SHP77 (cell line): ENCODE data around the gene RHOB.
"Not testable (repeated sequence)": the region's sequence is repeated elsewhere in the genome, so short reads cannot be mapped to it uniquely, and the experiment has no call there.

Source experiments
- DNase-seq, 2 experiments: peaks; one replicate each; lab custom pipeline; 2025; lab: John Stamatoyannopoulos, UW

RHOB gene

DNA sequence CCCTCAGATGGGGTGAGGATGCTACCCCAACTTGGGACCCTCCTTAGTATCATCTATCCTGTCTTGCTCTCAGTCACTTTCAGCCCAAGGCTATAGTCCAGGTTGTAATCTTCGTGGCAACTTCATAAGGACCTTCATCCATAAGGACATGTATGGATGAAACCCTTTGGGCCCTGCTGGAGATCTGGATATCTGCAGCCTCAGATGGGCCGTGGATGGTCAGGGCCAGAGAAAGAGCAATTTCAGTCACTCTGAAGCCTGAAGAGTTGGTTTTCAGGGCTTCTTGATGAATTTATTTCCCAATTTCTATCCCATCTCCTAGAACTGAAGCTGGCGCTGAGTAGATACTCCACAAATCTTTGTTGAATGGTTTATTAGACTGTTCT is 28.7 kb downstream of the RHOB start:
- no peak for DNase-seq

DNA sequence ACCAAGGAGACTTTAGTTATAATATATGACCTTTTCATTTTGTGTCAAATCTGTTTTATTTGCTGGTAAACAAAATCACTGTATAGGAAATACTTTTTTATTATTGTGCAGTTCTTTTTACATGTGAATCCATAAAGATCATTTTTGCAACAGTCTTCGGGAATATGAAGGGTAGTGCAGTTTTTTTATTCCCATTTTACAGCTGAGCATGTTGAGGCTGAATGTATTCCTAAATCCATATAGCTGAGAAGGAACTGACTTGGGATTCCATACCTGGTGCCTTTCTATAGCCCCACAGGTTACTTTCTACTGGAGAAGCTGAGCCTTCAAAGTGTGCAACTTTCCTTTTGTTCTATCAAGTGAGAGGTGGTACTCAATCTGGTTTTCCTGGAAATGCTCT is 29.6 kb downstream of the RHOB start:
- no peak for DNase-seq

DNA sequence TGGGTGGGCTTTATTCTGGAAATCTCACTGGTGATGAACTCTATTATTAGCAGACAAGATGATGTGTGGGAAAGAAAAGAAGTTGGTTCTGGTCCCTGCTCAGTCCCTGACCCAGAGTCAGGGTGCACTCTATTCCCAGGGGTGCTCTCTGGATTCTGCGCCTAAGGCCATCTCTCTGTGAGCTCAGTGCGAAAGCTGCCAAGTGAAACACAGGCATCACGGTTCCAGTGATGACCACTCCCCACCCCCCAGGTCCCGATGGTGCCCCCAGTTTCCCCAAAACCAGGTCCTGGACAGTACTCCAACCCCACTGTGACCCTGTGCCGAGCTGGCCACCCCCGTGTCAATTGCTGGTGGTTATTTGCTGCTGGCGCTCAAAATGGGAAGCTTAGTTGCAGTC is 30.1 kb downstream of the RHOB start:
- DNase-seq = no peak

DNA sequence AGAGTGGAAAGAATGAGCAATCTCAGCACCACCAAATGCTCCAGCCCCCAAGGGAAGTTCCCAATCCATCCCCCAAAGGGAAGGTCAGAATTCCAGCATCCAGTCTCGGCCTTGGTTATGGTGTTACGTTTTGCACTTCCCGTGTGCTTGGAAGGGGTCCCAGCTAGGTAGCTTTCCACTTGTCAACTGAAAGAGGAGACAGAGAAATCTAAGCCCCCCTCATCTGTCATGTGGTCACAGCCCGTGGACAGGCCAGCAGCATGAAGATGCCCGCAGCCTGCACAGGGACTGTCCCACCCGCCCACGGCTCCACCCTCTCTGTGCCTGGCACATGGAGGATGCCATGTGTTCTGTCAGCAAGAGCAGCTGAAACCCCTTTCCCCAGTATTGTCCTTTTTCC is 32.1 kb downstream of the RHOB start:
- DNase-seq = no peak

DNA sequence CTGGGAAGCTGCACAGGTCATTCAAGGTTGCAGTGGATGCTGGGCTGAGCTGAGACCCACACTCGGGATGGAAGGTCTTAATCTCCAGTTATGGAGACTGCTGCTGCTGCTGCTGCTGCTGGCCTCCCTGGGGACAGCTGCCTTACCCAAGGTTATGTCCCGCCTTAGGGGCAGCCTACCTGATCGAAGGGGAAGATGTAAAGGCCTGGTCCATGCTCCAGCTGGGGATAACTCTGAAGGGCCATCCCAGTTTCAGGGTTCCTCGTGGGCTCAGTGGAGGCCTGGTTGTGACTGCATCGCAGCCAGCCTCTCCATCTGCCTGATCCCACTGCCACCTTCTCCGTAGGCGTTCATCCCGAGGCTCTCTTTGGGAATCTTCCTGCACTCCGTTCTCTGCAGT is 33.0 kb downstream of the RHOB start:
- no peak for DNase-seq

DNA sequence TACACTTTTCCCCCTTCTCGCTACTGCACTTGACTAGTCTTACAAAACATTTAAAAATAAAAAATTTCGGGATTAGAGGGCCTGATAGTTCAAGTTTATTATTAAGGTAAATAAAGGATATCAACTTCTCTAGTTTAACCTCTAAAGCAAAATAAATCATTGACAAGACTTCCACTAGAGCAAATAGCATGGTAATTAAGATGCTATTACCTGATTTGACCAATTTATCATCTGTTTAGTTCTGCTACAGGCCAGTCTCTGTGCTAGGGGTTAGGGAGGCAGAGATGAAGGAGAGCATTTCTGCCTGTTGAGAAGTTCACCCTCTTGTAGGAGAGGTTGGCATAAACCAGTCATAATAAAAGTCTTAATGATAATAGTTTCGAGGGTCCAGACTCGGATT is 34.0 kb downstream of the RHOB start:
- no peak for DNase-seq

DNA sequence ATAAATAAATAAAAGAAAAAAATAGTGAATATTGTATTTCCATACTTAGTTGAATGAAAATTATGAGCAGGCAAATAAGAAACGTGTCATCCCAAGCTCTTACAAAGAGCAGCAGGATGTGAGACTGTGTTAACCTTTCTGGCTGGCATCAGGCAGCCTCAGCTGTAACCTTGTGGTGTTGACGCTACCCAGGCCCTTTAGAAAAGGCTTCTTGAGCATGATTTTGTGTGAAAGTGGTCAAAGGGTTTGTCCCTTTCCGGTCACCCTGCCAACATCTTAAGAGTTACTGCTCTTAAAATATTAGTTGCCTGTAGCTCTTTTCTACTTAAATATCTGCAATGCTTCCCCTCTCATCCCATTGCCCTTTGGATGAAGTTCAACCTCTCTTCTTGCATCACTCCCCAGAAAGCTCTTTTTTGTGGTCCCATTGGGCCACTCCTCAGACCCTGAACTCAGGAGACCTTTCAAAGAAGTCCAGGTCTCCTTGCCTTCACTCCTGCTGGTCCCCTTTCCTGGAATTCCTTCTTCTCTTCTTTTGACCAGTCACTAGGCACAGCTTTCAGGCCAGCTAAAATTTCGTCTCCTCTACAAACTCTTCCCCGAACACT is 35.0 kb downstream of the RHOB start:
- no peak for DNase-seq

DNA sequence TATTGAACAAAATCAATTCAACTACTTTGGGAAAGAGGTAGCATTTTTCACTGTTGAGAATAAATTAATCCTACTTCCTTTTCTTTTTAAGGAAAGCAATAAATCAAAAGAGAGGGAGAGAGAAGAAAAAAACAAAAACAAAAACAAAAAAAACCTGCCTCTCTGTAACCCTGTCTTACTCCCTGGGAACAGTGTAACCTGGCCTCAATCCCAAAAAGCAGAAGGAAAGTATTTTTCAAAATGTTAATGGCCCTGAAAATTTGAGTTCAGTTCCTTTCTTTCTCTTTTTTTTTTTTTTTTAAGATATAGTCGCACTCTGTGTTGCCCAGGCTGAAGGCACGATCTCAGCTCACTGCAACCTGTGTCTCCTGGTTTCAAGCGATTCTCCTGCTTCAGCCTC is 35.9 kb downstream of the RHOB start:
- no peak for DNase-seq

DNA sequence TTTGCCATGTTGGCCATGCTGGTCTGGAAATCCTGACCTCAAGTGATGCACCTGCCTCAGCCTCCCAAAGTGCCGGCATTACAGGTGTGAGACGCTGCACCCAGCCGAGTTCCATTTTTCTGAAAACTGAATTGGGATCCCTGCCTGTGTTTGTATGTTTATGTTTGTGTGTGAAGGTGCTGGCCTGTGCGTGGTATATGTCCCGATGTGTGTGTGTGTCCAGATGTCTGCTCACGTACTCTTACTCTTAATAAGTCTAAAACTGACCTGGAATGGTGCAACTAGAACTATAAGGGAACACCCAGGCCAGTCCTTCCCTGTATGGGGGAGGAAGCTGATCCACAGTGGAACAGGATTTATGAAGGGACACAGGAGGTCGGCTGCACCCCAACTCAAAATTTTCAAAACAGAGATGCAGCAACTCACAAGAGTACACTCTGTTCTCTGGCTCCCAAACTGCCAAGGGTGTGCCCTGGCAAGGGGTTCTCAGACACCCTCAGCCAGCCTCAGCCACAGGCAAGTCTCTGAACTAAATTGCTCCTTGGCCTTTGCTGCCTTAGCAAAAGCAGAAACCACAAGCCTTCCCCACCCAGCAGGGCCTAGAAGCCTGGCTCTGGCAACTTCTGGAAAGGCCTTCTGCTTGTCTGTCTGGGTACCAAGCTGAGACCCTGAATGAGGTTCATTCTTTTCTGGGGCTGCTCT is 36.5 kb downstream of the RHOB start:
- no peak for DNase-seq

DNA sequence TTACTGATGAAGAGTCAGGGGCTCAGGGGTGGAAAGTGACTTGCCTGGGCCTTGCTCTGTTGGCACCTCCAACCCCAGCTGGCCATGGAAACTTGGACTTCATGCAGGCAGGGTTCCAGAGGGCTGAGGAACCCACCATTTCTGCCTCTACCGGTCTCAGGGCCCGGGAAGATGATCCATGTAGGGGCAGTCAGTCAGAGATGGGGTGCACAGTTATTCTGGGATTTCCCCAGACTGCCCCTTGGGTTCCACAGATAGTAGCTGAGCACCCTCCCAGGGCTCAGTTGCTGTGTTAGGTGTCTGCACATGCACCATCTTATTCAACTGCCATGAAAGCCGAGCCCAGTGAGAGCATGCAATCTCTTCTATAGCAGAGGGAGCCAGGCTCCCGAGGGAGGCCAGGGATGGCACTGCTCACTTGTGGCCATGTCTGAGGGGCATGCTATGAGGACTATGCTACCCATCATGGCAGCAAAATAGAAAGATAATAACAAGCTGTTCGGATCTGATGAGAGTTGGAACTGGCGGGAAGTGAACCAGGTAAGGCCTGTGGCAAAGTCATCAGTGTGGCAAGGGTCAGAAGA is 37.3 kb downstream of the RHOB start:
- DNase-seq = no peak

DNA sequence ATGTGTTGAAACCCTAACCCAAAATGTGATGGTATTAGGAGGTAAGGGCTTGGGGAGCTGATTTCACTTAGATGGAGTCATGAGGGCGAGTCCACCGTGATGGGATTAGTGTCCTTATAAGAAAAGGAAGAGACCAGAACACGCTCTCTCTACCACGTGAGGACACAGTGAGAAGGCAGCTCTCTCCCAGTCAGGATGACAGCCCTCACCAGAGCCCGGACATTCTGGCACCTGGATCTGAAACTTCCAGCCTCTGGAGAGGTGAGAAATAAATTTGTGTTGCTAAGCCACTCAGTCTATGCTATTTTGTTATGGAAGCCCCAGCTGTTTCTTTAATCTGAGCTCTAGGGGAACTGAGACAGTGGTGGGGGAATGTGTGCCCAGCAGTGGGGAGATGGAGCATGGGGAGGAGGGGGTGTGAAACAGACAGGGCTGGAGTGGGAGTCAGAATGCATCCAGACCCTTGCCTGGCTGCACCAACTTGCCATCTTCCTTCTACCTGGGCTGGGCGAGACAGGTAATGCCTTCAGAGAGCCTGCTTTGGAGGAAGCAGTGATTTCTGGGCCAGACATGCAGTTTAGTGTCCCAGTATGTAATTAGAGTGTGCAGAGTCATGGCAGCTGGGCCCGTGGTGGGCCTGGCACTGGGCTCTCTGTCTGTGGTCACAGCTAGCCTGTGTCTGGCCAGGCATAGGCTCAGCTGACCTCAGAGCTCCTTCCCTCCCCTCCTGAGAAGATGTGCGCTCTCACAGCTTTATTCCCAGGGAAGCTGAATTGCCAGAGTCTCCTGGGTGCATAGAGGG is 38.1 kb downstream of the RHOB start:
- no peak for DNase-seq

DNA sequence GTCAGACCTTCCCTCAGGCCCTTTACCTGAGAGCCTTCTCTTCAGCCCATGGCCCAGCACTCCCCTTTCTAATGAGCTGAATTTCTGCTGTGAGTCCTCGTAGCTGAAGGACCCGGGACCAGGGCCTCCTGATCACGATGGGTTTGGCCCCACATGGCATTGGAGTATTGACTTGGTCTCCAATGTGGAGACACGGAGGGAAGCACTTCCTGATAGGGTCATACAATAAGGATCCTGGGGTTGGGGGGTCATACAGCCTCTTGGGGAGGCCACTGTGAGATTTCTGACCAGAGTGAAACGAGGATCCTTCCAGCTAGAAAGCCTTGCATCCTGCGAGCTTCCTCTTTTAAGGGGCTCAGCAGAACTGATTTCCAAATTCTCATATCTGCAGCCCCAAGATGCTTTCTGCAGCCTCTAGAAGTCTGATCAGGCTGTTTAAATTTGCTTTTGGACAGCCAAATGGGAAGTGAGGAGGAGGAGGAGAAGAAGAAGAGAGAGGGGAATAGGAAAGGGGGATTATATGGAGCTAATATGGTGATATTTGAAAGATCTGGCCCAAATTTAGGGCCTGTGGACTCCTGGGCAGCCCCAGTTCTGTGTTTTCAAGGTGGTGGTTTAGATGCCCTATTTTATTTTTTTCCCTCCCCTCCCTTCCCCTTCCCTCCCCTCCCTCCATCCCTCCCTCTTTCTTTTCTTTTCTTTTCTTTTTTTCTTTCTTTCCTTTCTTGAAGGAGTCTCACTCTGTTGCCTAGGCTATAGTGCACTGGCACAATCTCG is 38.9 kb downstream of the RHOB start:
- no peak for DNase-seq

DNA sequence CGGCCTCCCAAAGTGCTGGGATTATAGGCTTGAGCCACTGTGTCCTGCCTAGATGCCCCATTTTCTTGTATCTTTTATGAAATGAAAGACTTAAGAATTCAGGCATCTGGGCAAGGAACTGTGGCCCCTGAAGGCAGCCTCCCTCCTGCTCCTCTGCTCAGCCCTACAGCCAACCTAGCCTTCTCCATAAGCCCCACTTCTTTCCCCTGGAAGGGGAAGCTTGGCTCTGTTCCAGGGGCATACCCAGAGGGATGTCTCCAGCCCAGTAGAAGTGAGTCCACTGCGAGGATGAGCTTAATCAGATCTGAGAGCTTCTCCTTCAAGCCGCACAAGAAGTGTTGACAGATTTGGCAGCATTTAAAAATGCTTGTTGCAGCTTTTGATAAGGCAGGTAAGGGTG is 39.7 kb downstream of the RHOB start:
- no peak for DNase-seq

DNA sequence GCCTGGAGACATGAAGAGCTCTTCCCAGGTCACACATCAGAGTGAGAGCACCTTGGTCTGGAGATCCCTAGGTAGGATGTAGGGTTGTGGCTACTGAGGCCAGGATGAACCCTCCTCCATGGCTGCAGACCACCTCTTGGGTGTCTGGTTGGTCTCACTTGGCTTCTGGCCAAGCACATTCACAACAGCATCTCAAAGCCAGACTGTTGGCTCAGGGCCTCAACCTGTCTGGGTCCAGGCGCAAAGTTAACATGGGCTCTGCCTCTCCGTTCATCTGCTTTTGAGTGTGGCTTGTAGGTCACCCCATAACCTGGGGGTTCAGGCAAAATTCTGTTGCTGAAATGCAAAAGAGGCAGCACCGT is 40.1 kb downstream of the RHOB start:
- no peak for DNase-seq

DNA sequence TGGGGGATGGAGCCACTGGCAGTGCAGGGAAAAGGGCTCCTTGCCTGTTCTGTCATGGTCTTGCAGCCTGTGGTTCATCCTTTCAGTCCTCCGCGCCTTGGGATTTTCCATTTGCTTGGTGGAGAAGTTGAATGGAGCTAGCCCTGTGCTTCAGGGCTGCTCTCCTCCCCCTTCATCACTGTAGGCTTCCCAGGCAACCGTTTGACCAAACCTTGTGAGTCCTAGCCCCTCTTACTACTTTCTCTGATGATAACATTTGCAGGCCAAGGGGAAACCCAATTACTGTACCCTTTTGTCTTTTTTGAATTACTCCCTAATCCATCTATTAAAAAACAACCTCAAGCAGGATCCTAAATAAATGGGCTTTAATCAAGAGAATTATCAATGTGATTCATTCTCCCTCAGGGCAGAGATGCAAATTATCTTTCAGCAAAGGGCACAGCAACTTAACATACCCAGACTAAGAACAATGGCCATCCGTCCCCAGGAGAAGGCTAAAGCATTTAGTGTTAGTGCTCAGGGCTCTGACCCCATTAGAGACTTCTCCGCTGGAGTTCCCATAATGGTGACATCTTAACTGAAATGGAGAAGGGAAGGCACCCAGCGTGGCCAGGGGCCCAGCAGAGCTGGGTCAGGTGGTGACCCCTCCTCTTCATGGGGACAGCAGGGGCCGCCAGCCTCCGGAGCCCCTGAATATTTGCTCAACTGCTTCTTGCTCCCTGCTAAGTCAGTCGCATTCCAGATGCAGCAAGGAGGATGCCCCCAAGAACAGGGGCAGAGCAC is 40.7 kb downstream of the RHOB start:
- no peak for DNase-seq

DNA sequence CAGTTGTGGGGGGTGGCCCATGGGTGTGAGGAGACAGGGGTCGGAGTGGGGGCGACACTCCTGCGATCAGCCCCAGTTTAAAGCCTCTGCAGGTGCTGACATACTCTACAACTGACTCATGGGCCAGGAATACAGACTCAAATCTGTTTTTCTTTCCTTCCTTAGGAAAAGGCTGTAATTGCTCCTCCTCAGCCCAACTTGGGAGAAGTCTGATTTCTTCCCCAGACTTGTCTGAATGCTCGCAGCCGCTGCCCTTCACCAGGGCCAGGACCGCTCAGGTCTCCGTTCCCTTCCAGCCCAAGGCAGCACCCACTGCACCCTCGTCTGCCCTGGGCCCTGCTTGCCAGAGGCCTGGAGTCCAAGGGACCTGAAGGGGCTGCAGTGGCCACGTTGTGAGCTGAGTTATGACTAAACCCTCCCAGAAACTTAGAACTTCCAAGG is 41.3 kb downstream of the RHOB start:
- no peak for DNase-seq

DNA sequence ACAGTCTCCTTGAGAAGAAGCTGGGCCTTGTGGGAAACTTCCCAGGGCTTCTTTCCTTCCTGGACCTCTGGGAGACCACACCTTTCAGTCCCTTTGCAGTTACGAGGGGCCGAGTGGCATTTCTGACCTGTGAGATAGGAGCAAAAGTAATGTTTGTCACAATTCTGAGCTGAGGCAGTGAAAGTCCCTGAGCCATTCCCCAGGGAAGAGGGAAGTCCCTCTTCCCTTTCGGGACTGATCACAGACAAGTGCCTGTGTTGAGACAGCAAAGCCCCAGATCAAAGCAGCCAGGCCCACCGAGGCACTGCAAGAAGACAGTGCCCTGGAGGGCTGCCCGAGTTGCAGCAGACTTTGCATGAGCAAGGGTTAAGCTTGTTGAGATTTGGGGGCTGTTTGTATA is 41.9 kb downstream of the RHOB start:
- DNase-seq = no peak

DNA sequence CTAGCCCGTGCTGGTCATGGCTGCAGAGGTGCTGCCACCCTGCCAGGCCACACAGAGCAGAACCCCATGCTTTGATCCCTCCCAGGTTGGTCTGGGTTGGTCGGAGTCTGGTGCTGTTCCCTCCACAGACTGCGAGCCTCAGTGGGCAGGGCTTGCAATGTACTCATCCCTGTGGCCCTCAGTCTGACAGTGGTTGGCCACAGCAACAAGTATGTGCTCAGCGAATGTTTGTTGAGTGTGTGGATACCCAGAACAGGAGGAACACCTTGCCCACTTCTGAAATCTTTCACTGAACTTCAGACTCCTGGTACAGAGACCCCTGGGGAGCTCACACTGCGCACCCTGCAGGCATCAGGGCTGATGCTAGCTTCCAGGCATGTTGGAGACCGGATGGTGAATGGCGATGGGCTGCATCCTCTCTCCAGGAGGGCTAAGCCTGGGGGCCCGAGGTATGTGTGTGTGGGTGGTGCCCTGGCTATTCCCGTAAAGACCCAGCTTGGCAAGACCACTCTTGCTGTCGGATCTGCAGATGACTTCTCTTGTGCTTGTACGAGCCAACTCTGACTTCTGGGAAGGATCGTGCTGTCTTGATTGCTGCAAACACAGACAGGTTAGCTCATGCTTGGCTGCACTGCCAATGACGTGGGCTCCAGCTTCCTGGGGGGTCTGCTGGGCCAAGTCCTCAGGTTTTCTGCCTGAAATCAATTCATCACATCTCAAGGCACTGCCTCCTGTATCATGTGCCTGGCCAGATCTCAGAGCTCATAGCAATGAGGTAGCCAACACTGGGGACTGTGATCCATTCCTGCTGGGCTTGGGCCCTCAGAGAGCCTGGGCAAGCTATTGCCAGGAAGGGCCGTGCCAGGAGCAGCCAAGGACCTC is 43.7 kb downstream of the RHOB start:
- DNase-seq = no peak

DNA sequence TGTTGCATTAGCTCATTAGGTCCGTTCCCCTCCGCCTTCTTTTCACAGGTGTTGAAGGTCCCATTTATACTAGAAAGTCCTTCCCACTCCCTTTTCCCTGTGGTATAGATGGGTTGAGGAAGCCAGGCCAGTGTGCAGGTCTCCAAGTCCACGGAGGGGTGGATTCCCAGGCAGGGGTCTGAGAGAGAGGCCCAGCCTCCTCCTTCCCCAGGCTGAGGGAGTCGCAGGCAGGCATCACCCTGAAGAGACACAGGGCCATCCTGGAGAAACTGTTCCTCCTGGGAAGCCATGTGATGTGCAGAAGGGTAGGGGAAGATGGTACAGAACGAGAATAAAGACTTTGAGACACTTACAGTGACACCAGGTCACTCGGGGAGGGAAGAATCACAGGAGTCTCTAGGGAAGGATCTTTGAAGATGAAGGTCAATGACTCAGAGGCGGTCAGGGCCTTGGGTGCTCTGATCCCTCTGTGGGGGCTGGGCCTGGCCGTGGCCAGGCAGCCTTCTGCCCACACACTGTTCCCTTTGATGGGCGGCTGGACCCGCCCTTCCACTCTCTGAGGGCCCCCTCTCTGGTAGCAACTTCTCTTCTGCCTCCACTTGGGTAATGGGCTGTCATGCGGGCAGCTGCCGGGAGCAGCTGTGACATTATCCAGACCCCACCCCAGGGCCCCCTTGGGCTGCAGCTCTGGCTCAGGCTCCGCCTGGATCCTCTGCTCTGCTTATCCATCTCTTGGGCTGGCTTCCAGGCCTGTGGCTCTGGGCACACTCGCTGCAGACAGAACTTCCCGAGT is 45.1 kb downstream of the RHOB start:
- no peak for DNase-seq

DNA sequence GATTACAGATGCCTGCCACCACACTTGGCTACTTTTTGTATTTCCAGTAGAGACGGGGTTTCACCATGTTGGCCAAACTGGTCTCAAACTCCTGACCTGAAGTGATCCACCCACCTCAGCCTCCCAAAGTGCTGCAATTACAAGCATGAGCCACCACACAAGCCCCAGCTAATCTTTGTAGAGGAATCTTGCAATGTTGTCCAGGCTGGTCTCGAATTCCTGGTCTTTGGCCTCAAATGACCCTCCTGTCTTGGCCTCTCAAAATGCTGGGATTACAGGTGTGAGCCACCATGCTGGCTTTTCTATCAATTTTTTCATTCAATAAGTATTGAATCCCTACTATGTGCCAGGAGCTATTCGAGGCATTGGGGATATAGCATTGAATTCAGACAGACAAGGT is 46.2 kb downstream of the RHOB start:
- not testable (repeated sequence) for DNase-seq
